Chondrocyte (in vitro differentiated cells): Measurements from ENCODE around the gene LDLRAD4. TPM values are rescaled to one million over a fixed set of nuclear protein-coding genes. Genes with fewer than 3 reads are reported as not detected.

Experiments used
- DNase-seq: peaks from one replicate; pipeline ENCODE4 v3.0.0; 2021; ENCODE audit warnings: mixed read lengths, low spot score
- H3K27ac Mint-ChIP-seq: one replicate; pipeline ENCODE4 v1.8.0; 2021; ENCODE audit warnings: mild to moderate bottlenecking, moderate library complexity, mixed read lengths; ENCODE audit not compliant: unreplicated experiment
- H3K27me3 Mint-ChIP-seq: 2 replicates; pipeline ENCODE4 v1.8.0; 2021; ENCODE audit warnings: low read depth, mixed read lengths
- H3K36me3 Mint-ChIP-seq: 2 replicates; pipeline ENCODE4 v1.8.0; 2021; ENCODE audit warnings: low read depth, mixed read lengths
- H3K4me1 Mint-ChIP-seq: 2 replicates; pipeline ENCODE4 v1.8.0; 2021; ENCODE audit warnings: low read depth, mild to moderate bottlenecking, mixed read lengths
- H3K4me3 Mint-ChIP-seq: one replicate; pipeline ENCODE4 v1.8.0; 2021; ENCODE audit warnings: mild to moderate bottlenecking, moderate library complexity, mixed read lengths; ENCODE audit not compliant: unreplicated experiment
- H3K9me3 Mint-ChIP-seq: 2 replicates; pipeline ENCODE4 v1.8.0; 2021; ENCODE audit warnings: low read depth, mixed read lengths
- total RNA-seq: library from RNA; stranded (reverse); gene quantifications from 3 replicates; pipeline ENCODE4 v1.2.1, GENCODE V29; 2021
- TF ChIP-seq, protein P1 (sequence below): fragments of 200-600 bp; sonication (generic); IDR thresholded peaks from 2 replicates; pipeline ENCODE4 v1.5.0; 2021; ENCODE audit warnings: antibody characterized with exemption, mild to moderate bottlenecking, moderate library complexity

The LDLRAD4 gene
- total RNA-seq, 1 donor from 2014 or later: 80.5 TPM

DNA sequence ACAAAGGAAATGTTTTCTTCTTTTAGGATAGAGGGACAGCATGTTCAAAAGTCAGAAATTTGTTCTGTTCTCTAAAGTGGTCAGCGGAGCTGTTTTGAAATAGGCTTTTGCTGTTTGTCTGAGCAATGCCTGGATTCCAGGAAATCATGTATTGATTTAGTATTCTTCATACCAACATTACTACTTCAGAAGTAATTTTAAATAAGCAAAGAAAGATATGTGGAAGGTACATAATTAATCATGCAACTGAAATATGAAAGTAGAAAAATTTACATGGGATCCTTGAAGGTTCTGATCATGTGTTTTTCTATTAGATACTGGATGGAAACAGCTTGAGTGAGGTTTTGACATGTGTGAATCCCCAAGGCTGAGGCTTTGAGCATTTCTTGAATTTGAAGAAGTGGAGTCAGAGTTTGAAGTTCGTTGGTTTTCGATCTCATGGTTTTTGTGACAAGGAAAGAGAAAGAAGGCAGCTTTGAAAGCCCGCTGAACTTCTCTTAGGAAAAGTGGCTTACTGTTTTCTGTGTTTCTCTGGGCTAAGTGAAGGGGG, 220.0 kb downstream of the LDLRAD4 start:
- Mint-ChIP-seq H3K36me3 (peaks cover 2% of the 10 kb centered on the region), H3K4me3 (no peak overlapping the region), H3K27ac (peak overlapping the region; percentile 79), H3K4me1 (peaks cover 71% of the 10 kb centered on the region), H3K27me3 (no peaks in the 10 kb centered on the region), H3K9me3 (no peaks in the 10 kb centered on the region)
- TF ChIP-seq, protein P1, sequence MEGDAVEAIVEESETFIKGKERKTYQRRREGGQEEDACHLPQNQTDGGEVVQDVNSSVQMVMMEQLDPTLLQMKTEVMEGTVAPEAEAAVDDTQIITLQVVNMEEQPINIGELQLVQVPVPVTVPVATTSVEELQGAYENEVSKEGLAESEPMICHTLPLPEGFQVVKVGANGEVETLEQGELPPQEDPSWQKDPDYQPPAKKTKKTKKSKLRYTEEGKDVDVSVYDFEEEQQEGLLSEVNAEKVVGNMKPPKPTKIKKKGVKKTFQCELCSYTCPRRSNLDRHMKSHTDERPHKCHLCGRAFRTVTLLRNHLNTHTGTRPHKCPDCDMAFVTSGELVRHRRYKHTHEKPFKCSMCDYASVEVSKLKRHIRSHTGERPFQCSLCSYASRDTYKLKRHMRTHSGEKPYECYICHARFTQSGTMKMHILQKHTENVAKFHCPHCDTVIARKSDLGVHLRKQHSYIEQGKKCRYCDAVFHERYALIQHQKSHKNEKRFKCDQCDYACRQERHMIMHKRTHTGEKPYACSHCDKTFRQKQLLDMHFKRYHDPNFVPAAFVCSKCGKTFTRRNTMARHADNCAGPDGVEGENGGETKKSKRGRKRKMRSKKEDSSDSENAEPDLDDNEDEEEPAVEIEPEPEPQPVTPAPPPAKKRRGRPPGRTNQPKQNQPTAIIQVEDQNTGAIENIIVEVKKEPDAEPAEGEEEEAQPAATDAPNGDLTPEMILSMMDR: no peak
- no peak for DNase-seq

DNA sequence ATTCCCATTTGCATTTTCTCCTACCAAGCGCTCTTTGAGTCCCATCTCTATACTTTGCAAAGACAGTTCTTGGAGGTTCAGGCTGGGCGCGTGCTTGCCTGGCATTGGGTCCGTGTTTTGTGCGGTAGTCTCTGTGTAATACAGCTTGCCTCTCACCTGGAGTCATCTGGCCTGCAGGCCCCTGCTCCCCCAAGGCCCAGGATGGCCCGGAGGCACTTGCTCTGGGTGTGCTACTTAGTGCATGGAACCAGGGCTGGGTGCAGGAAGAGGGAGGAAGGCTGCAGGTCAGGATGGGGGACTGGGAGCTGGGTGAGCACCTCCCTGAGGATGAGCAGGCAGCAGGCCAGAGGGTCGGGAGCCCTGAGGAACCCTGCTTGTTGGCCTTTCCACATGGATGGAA, 220.9 kb downstream of the LDLRAD4 start:
- H3K36me3 Mint-ChIP-seq: peaks cover 2% of the 10 kb centered on the region
- no peak overlapping the region for H3K4me3 Mint-ChIP-seq
- H3K27me3 Mint-ChIP-seq: no peaks in the 10 kb centered on the region

DNA sequence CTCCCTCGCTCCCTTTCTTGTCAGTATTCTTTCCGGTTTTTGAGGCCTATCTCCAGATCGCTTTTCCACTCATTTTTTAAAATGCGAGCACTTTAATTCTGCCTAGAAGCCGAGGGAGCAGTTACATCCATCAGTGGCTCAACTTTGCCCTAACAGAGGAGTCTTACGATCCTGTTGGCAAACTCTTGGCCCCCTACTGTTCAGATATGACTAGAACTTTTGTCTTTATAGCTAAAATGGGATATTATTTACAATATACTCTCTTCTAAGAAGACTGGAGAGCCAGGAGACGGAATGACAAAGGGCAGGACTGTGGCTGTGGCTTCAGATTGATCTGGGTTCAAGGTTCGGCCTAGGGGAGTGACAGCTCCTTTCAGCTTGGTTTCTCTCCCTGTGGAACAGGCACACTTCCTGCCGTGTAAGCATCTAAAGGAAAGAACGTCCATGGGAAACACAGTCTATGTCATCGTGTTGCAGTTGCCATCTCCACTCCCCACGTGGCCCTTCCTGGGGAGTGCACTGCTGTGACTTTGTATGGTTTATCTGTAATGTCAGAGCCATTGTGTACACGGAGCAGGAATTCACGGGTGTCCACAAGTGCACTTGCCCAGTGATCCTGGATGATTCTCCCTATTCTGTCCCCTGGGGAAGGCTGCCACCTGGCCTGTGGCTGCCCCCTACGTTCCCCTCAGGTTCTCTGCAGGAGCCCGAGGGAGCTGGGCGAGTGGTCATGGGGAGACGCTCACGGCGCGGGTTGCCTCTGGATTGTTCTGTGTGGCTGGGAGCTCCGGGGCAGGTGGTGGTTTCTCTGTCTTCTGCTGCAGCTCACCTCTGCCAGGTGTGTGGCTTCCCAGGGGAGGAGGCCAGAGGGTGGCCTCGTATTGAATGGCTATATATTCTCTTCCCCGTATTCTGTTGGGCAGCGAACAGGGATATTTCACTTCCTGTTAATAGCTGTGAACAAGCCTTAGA, 222.0 kb downstream of the LDLRAD4 start:
- peaks cover 2% of the 10 kb centered on the region for H3K36me3 Mint-ChIP-seq
- TF ChIP-seq, protein P1: peak; percentile 43
- H3K4me3 Mint-ChIP-seq: no peak overlapping the region
- H3K27me3 Mint-ChIP-seq: no peaks in the 10 kb centered on the region
- H3K27ac Mint-ChIP-seq: peak overlapping the region; percentile 66
- DNase-seq: no peak
- peaks cover 64% of the 10 kb centered on the region for H3K4me1 Mint-ChIP-seq
- H3K9me3 Mint-ChIP-seq: no peaks in the 10 kb centered on the region

More for the DNA sequence above, 220.9 kb downstream of the LDLRAD4 start:
- Mint-ChIP-seq H3K9me3 (no peaks in the 10 kb centered on the region), H3K4me1 (peaks cover 72% of the 10 kb centered on the region), H3K27ac (peak overlapping the region; percentile 33)
- no peak for DNase-seq
- TF ChIP-seq, protein P1: no peak

DNA sequence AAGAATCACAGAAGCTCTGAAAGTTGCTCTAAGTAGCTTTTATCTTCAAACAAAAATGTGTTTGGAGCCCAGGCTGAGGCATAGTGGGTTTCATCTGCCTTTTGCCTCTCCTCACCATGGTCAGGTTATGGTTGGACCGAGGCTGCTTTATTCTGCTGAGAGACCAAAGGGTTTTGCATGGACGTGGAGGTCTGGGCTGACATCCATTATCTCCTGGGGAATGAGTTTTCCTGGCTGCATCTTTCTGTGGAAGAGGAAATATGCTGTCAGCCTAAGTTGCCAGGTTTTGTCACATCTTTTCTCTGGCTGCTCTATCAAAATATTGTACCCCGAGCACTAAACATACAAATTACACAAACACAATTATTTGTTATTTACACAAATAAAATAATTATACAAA, 223.2 kb downstream of the LDLRAD4 start:
- H3K9me3 Mint-ChIP-seq: no peaks in the 10 kb centered on the region
- no peak overlapping the region for H3K27ac Mint-ChIP-seq
- DNase-seq: no peak
- H3K4me1 Mint-ChIP-seq: peaks cover 53% of the 10 kb centered on the region
- TF ChIP-seq, protein P1: no peak
- no peaks in the 10 kb centered on the region for H3K27me3 Mint-ChIP-seq
- H3K36me3 Mint-ChIP-seq: peaks cover 2% of the 10 kb centered on the region
- no peak overlapping the region for H3K4me3 Mint-ChIP-seq

DNA sequence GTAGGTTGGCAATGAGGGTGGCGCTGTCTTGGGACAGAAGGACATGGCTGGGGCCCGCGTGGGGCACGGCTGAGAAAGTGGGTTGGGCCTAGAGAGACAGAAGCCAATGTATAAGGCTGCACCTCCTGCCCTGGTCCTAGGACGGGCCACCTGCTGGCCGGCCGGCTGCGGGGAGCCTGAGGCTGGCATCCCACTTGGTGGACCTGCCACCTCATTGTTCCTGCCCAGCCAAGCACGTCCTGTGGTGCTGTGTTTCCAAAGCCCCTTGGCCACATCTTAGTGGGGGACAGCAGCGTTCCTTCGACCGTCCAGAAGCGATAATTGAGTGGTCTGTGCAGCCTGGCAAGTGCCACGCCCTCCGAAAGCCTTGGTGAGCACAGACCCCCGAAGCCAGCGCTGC, 223.9 kb downstream of the LDLRAD4 start:
- Mint-ChIP-seq H3K4me1 (peaks cover 46% of the 10 kb centered on the region), H3K27ac (no peak overlapping the region), H3K27me3 (no peaks in the 10 kb centered on the region), H3K9me3 (no peaks in the 10 kb centered on the region), H3K4me3 (no peak overlapping the region), H3K36me3 (peaks cover 2% of the 10 kb centered on the region)
- TF ChIP-seq, protein P1: no peak
- DNase-seq: no peak
